Measurements from ENCODE around the gene SPAG4.

GRCh38 chr20:35653893-35654292 is 38.3 kb downstream of the SPAG4 start:
- TF ChIP-seq CTCF (IDR thresholded peaks at IDR 0.05) (no peak), EZH2 (IDR thresholded peaks at IDR 0.05; ENCODE audit: borderline replicate concordance, insufficient read depth, low read depth, low read length, poor library complexity, severe bottlenecking) (no peak)

Measured in B cell (primary cell).